Keratinocyte (primary cell): ENCODE measurements around the gene LINC01488. TPM values are rescaled to one million over a fixed set of nuclear protein-coding genes. Genes with fewer than 3 reads are reported as not detected.

Source experiments
- DNase-seq: peaks from one replicate; pipeline ENCODE4 v3.0.0-alpha.2; 2011; ENCODE audit warnings: low read depth, missing footprints, low spot score
- FAIRE-seq: peaks from 2 replicates; lab custom pipeline; 2011; peaks lifted over from hg19 to GRCh38; lab: Jason Lieb, UNC
- H2AFZ ChIP-seq: 2 replicates; pipeline ENCODE4 v1.6.0; 2012; ENCODE audit warnings: low read length, control low read depth, inconsistent platforms; ENCODE audit not compliant: control insufficient read depth
- H3K27ac ChIP-seq: 2 replicates; pipeline ENCODE4 v1.5.1; 2011; ENCODE audit warnings: low read length; ENCODE audit not compliant: control insufficient read depth, insufficient read depth
- H3K27me3 ChIP-seq: 3 replicates; pipeline ENCODE4 v1.6.0; 2011; ENCODE audit warnings: low read length; ENCODE audit not compliant: control insufficient read depth, insufficient read depth; ENCODE audit errors: extremely low read depth
- H3K36me3 ChIP-seq, 2 experiments: 2 replicates in 1 of 2; 3 replicates in 1 of 2; pipeline ENCODE4 v1.5.1; 2011; ENCODE audit warnings: low read length in 2 of 2, mild to moderate bottlenecking in 1 of 2; ENCODE audit not compliant: control insufficient read depth in 2 of 2, insufficient read depth in 2 of 2; ENCODE audit errors: extremely low read depth in 1 of 2
- H3K4me1 ChIP-seq: 3 replicates; pipeline ENCODE4 v1.5.1; 2011; ENCODE audit warnings: low read length; ENCODE audit not compliant: control insufficient read depth, insufficient read depth; ENCODE audit errors: extremely low read depth
- H3K4me2 ChIP-seq: 3 replicates; pipeline ENCODE4 v1.6.0; 2011; ENCODE audit warnings: low read depth, low read length; ENCODE audit not compliant: control insufficient read depth, insufficient read depth; ENCODE audit errors: extremely low read depth
- H3K4me3 ChIP-seq, 3 experiments: fragments of 200-600 bp in 1 of 3; sonication (generic) in 1 of 3; 2 replicates in 2 of 3; 3 replicates in 1 of 3; pipeline ENCODE4 v1.5.1; 2011 to 2016; ENCODE audit warnings: low read length in 3 of 3, mild to moderate bottlenecking in 3 of 3, control low read depth in 2 of 3, inconsistent platforms in 1 of 3, low read depth in 1 of 3, mixed read lengths in 1 of 3, mixed run types in 1 of 3, moderate library complexity in 1 of 3; ENCODE audit not compliant: control insufficient read depth in 2 of 3, insufficient read depth in 2 of 3; ENCODE audit errors: extremely low read depth in 1 of 3
- H3K79me2 ChIP-seq: 2 replicates; pipeline ENCODE4 v1.6.0; 2012; ENCODE audit warnings: low read length; ENCODE audit not compliant: control insufficient read depth, insufficient read depth
- H3K9ac ChIP-seq: 3 replicates; pipeline ENCODE4 v1.6.0; 2011; ENCODE audit warnings: low read length; ENCODE audit not compliant: control insufficient read depth, insufficient read depth; ENCODE audit errors: extremely low read depth
- H3K9me1 ChIP-seq: 3 replicates; pipeline ENCODE4 v1.6.0; 2011; ENCODE audit warnings: low read length; ENCODE audit not compliant: control insufficient read depth, insufficient read depth; ENCODE audit errors: extremely low read depth
- H3K9me3 ChIP-seq: 2 replicates; pipeline ENCODE4 v1.5.1; 2012; ENCODE audit warnings: low read depth, low read length; ENCODE audit not compliant: control insufficient read depth
- H4K20me1 ChIP-seq: 3 replicates; pipeline ENCODE4 v1.6.0; 2011; ENCODE audit warnings: low read length; ENCODE audit not compliant: control insufficient read depth, insufficient read depth; ENCODE audit errors: extremely low read depth
- EZH2 ChIP-seq: IDR thresholded peaks from one replicate; pipeline ENCODE4 v1.6.1; 2012; ENCODE audit warnings: inconsistent platforms, mild to moderate bottlenecking, low read length, moderate library complexity
- dilution Hi-C: fragments of 300-500 bp; cut with MboI; formaldehyde crosslinking; loops from one replicate; pipeline ENCODE4 v1.7.0; 2020; ENCODE audit warnings: low sequenced_read_pairs; ENCODE audit not compliant: extremely low pct_ligation_motif_present
- polyA plus RNA-seq, 5 experiments: library from polyadenylated mRNA; depleted of rRNA in 3 of 5; stranded (reverse) in 3 of 5; stranded (forward) in 1 of 5; unstranded in 1 of 5; fragments of >200 nt; gene quantifications; 1 replicate in 1 of 5; 2 replicates in 3 of 5; 3 replicates in 1 of 5; pipeline versions ENCODE4 v1.2.1 to v1.2.3, GENCODE V29; 2011 to 2012; ENCODE audit warnings: missing spikeins in 2 of 5, low read depth in 1 of 5, low replicate concordance in 1 of 5
- TF ChIP-seq, protein P1 (sequence below), 3 experiments: IDR thresholded peaks in 1 of 3; conservative IDR thresholded peaks in 1 of 3; optimal IDR thresholded peaks in 1 of 3; 2 replicates in 2 of 3; 3 replicates in 1 of 3; pipeline versions ENCODE3 to v1.5.1; 2011; ENCODE audit warnings: low read length in 3 of 3, mild to moderate bottlenecking in 3 of 3, moderate library complexity in 2 of 3, control low read depth in 1 of 3, inconsistent platforms in 1 of 3; ENCODE audit not compliant: insufficient read depth in 2 of 3; ENCODE audit errors: extremely low read depth in 1 of 3

Gene LINC01488
- polyA plus RNA-seq, 1 donor (not counting 4 experiments of a cell fraction or from before 2014, with no cell fraction given), result not detected

DNA sequence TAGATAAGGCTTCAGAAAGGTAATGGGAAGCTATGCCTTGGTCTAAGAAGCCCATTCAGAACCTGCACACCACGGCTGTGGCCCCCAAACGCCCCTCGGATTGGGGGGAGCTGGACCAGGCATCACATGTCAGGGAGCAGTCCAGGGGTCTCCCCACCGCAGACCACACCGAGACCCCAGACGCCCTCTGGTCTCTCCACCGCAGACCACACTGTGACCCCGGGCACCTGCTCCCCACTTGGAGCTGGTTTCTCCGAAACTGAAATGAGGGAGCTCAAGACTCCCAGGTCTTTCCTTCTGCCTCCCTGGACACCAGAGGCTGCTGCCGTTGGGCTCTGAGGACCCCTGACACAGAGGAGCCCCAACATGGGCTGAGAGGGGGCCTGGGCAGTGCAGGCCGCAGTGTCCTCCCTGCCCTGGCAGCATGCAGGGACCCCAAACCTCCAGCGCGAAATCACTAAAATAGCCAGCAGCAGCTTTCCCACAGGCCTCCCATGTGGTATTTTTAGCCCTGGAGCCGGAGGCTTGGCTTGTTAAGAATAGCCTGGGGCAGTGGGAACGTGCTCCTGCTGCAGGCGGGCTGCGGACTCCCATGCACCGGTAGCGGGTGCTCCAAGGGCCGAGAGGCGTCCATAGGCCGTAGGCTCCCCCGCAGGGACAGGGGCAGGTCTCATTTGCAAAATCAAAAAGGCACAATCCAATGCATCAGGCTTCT is 7.7 kb downstream of the LINC01488 start:
- dilution Hi-C loops, result no loop called here
- Histone ChIP-seq H3K4me1 (no peaks in the 10 kb centered on the region), H3K36me3 (no peaks in the 10 kb centered on the region), H2AFZ (no peak overlapping the region), H3K4me2 (no peak overlapping the region), H3K27me3 (peaks cover 27% of the 10 kb centered on the region), H3K9me3 (no peaks in the 10 kb centered on the region), H3K79me2 (no peaks in the 10 kb centered on the region), H3K9me1 (no peaks in the 10 kb centered on the region), H3K4me3 (no peak overlapping the region), H4K20me1 (no peaks in the 10 kb centered on the region), H3K9ac (no peak overlapping the region), H3K27ac (no peak overlapping the region)
- DNase-seq (no peak), FAIRE-seq (no peak)
- no peak for TF ChIP-seq EZH2
- TF ChIP-seq, protein P1, sequence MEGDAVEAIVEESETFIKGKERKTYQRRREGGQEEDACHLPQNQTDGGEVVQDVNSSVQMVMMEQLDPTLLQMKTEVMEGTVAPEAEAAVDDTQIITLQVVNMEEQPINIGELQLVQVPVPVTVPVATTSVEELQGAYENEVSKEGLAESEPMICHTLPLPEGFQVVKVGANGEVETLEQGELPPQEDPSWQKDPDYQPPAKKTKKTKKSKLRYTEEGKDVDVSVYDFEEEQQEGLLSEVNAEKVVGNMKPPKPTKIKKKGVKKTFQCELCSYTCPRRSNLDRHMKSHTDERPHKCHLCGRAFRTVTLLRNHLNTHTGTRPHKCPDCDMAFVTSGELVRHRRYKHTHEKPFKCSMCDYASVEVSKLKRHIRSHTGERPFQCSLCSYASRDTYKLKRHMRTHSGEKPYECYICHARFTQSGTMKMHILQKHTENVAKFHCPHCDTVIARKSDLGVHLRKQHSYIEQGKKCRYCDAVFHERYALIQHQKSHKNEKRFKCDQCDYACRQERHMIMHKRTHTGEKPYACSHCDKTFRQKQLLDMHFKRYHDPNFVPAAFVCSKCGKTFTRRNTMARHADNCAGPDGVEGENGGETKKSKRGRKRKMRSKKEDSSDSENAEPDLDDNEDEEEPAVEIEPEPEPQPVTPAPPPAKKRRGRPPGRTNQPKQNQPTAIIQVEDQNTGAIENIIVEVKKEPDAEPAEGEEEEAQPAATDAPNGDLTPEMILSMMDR (optimal IDR thresholded peaks at IDR 0.05 in 1 of 3, IDR thresholded peaks at IDR 0.05 in 1 of 3, conservative IDR thresholded peaks at IDR 0.05 in 1 of 3; ENCODE audit: extremely low read depth in 1 of 3, insufficient read depth in 2 of 3, low read length in 3 of 3), result no peak

DNA sequence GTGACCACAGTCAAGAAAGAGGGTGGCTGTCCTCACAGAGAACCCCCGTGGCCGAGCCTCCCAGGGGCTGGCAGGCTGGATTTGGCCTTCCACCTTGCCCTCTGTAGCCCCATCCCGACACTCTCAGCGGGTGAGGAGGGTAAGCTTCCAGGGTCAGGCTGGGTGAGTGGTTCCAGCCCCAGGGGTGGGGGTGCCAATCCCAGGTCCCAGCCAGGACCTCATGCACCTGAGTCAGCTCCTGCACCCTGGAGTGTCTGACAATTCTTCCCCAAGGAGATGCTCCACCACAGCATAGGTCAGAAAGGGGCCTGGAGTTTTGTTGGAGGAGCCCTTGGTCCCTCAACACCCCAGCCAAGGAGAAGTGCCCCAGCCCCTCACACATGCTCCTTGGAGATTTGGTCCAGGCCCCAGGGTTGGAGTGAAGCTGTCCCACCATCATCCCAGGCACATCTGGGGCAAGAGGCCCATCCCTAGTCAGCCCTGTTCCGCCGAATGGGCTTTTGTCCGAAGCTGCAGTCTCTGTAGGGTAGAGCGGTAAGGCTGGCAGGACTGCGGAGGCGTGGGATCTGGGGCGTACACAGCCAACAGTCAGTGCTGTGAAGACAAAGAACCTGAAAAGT is 8.4 kb downstream of the LINC01488 start:
- no peak for FAIRE-seq
- dilution Hi-C loops, result no loop called here

More for the DNA sequence above, 8.4 kb downstream of the LINC01488 start:
- no peaks in the 10 kb centered on the region for H4K20me1 ChIP-seq
- H3K4me2 ChIP-seq, result no peak overlapping the region
- TF ChIP-seq, protein P1 (optimal IDR thresholded peaks at IDR 0.05 in 1 of 3, IDR thresholded peaks at IDR 0.05 in 1 of 3, conservative IDR thresholded peaks at IDR 0.05 in 1 of 3; ENCODE audit: extremely low read depth in 1 of 3, insufficient read depth in 2 of 3, low read length in 3 of 3), result no peak
- TF ChIP-seq EZH2, result no peak
- no peaks in the 10 kb centered on the region for H3K9me3 ChIP-seq
- H3K9ac ChIP-seq, result no peak overlapping the region
- H3K27me3 ChIP-seq, result peaks cover 27% of the 10 kb centered on the region
- no peaks in the 10 kb centered on the region for H3K79me2 ChIP-seq
- H3K4me3 ChIP-seq, result no peak overlapping the region
- no peak for DNase-seq
- no peaks in the 10 kb centered on the region for H3K36me3 ChIP-seq
- H2AFZ ChIP-seq, result no peak overlapping the region
- no peaks in the 10 kb centered on the region for H3K4me1 ChIP-seq
- no peaks in the 10 kb centered on the region for H3K9me1 ChIP-seq
- no peak overlapping the region for H3K27ac ChIP-seq
